Cardiac muscle cell (in vitro differentiated cells and primary cell): ENCODE measurements around the gene RPL28. TPM values are rescaled to one million over a fixed set of nuclear protein-coding genes. Genes with fewer than 3 reads are reported as not detected.

Experiments used
- DNase-seq, 2 donors: peaks; one replicate each; pipeline versions ENCODE4 v3.0.0 to v3.0.0-alpha.2; 2010 to 2017; ENCODE audit warnings: low read depth in 1 of 2, low spot score in 1 of 2
- H3K27ac ChIP-seq: fragments of 200-600 bp; sonication (generic); 2 replicates; pipeline ENCODE4 v1.5.1; 2016
- H3K27me3 ChIP-seq: fragments of 200-600 bp; sonication (generic); 2 replicates; pipeline ENCODE4 v1.6.0; 2016; ENCODE audit warnings: control low read depth
- H3K36me3 ChIP-seq: fragments of 200-600 bp; sonication (generic); 2 replicates; pipeline ENCODE4 v1.5.1; 2016; ENCODE audit warnings: control low read depth
- H3K4me1 ChIP-seq: fragments of 200-600 bp; sonication (generic); 2 replicates; pipeline ENCODE4 v1.8.1; 2017; ENCODE audit warnings: low read depth, mild to moderate bottlenecking, mixed run types
- H3K4me3 ChIP-seq: fragments of 200-600 bp; sonication (generic); 2 replicates; pipeline ENCODE4 v1.5.1; 2016; ENCODE audit warnings: mild to moderate bottlenecking
- H3K9me3 ChIP-seq: fragments of 200-600 bp; sonication (generic); 2 replicates; pipeline ENCODE4 v1.5.1; 2017; ENCODE audit warnings: low read depth, mild to moderate bottlenecking, control low read depth
- polyA plus RNA-seq: library from polyadenylated mRNA; unstranded; fragments of >200 nt; fragmentation: Nextera tagmentation; extraction: Ambion mirVana; gene quantifications from 2 replicates; pipeline ENCODE4 v1.2.1, GENCODE V29; 2016
- total RNA-seq: library from RNA; depleted of rRNA; stranded (reverse); fragments of >200 nt; gene quantifications from 2 replicates; pipeline ENCODE4 v1.2.3, GENCODE V29; 2016
- TF ChIP-seq, protein P1 (sequence below): IDR thresholded peaks from 2 replicates; pipeline ENCODE4 v1.5.1; 2012; ENCODE audit warnings: low read depth, mild to moderate bottlenecking, low read length

The RPL28 gene
- total and polyA plus RNA-seq, 2 experiments from 2014 or later: 273 to 1,325 TPM

DNA sequence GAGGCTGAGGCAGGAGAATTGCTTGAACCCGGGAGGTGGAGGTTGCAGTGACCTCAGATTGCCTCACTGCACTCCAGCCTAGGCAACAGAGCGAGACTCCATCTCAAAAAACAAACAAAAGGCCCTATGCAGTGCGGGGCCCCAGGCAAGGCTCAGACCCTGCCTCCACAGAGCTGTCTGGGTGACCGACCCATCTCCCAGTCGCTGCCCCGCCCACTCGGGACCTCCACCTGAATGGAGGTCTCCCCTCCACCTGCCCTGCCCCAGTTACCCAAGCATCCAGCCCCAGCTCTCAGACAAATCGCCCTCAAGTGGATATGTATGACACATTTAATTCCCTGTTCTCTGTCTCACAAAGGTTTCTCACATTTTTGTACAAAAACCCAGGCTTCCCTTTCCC lies 20.5 kb upstream of the RPL28 start:
- Histone ChIP-seq H3K9me3 (no peaks in the 10 kb centered on the region), H3K27ac (no peak overlapping the region), H3K27me3 (peaks cover 25% of the 10 kb centered on the region), H3K4me3 (no peak overlapping the region), H3K4me1 (peaks cover 2% of the 10 kb centered on the region), H3K36me3 (no peaks in the 10 kb centered on the region)
- TF ChIP-seq, protein P1, sequence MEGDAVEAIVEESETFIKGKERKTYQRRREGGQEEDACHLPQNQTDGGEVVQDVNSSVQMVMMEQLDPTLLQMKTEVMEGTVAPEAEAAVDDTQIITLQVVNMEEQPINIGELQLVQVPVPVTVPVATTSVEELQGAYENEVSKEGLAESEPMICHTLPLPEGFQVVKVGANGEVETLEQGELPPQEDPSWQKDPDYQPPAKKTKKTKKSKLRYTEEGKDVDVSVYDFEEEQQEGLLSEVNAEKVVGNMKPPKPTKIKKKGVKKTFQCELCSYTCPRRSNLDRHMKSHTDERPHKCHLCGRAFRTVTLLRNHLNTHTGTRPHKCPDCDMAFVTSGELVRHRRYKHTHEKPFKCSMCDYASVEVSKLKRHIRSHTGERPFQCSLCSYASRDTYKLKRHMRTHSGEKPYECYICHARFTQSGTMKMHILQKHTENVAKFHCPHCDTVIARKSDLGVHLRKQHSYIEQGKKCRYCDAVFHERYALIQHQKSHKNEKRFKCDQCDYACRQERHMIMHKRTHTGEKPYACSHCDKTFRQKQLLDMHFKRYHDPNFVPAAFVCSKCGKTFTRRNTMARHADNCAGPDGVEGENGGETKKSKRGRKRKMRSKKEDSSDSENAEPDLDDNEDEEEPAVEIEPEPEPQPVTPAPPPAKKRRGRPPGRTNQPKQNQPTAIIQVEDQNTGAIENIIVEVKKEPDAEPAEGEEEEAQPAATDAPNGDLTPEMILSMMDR: no peak
- DNase-seq: no peak

GRCh38 chr19:55365964-55366363 lies 19.8 kb upstream of the RPL28 start:
- H3K27me3 ChIP-seq: peaks cover 33% of the 10 kb centered on the region

GRCh38 chr19:55366790-55367189 lies 18.9 kb upstream of the RPL28 start:
- Histone ChIP-seq H3K9me3 (no peaks in the 10 kb centered on the region), H3K4me1 (peaks cover 4% of the 10 kb centered on the region), H3K27ac (no peak overlapping the region), H3K36me3 (no peaks in the 10 kb centered on the region), H3K4me3 (no peak overlapping the region), H3K27me3 (peaks cover 41% of the 10 kb centered on the region)
- TF ChIP-seq, protein P1: no peak
- no peak for DNase-seq

More at GRCh38 chr19:55365964-55366363, 19.8 kb upstream of the RPL28 start:
- H3K27ac ChIP-seq: no peak overlapping the region
- TF ChIP-seq, protein P1: no peak
- no peak for DNase-seq
- no peaks in the 10 kb centered on the region for H3K36me3 ChIP-seq
- no peak overlapping the region for H3K4me3 ChIP-seq
- H3K9me3 ChIP-seq: no peaks in the 10 kb centered on the region
- H3K4me1 ChIP-seq: peaks cover 4% of the 10 kb centered on the region

DNA sequence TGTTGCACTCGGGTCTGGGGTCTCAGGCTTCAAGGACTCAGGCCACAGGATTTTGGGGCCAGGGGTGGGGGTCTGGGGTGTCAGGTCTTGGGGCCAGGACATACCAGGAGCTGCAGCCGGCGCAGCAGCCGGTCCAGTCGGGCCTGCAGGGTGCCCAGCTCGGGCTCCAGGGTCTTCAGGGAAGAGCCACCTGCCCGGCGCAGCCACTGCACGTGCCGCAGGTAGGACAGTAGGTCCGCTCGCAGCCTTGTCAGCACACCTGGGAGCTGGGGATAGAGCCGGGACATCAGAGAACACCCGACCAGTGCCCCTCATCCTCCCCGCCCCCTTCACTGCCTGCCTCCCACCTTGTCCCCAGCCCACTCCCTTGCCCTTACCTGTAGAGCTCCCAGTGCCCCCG lies 17.6 kb upstream of the RPL28 start:
- DNase-seq: no peak
- no peak overlapping the region for H3K4me3 ChIP-seq
- no peak overlapping the region for H3K27ac ChIP-seq
- peaks cover 4% of the 10 kb centered on the region for H3K4me1 ChIP-seq
- no peaks in the 10 kb centered on the region for H3K9me3 ChIP-seq
- TF ChIP-seq, protein P1: no peak
- H3K27me3 ChIP-seq: peaks cover 50% of the 10 kb centered on the region
- no peaks in the 10 kb centered on the region for H3K36me3 ChIP-seq

DNA sequence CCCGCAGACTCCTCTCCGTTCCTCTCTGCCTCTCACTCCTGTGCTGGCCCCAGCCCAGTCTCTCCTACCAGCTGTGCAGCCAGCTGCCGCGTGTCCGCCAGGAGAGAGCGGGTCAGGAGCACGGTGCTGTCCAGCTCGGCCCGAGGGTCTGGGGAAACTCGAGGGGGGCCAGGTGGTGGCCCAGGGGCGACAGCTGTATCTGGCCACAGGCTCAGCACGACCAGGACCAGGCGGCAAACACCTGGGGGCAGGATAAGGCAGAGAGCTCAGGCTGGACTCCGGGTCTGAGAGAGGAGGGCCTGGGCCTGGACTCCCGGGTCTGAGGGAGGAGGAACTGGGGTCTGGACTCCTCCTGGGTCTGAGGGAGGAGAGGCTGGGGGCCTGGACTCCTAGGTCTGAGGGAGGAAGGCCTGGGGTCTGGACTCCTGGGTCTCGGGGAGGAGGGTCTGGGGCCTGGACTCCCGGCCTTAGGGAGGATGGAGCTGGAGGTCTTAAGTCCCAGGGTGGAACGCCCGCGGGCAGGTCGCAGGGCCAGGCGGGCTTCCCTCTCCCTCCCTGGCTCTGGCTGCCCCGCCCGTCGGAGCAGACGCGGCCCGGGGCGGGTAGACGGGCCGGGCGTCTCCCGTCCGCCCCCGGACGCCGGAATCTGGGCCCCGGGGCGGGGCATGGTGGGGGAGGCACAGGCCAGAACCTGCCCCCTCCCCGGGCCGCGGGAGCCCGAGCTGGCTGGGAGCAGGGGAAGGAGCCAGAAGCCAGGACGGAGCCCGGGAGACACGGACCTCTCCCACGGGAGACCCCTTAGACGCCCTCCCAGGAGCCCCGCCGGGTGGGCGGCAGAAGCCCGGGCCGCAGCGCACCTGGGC lies 16.8 kb upstream of the RPL28 start:
- Histone ChIP-seq H3K27ac (no peak overlapping the region), H3K9me3 (no peaks in the 10 kb centered on the region), H3K36me3 (no peaks in the 10 kb centered on the region), H3K4me1 (peaks cover 4% of the 10 kb centered on the region), H3K4me3 (peak overlapping the region; percentile 11), H3K27me3 (peaks cover 50% of the 10 kb centered on the region)
- peak in 1 of 2 donors; percentile 65 for DNase-seq
- TF ChIP-seq, protein P1: no peak
